H7 (cell line): ENCODE results near the gene RPL21. TPM values are rescaled to one million over a fixed set of nuclear protein-coding genes. Genes with fewer than 3 reads are reported as not detected.

ENCODE experiments used
- DNase-seq: peaks from one replicate; pipeline ENCODE4 v3.0.0; 2012
- H3K27me3 ChIP-seq: 2 replicates; pipeline ENCODE4 v1.6.0; 2011; ENCODE audit warnings: mild to moderate bottlenecking, low read length; ENCODE audit not compliant: control insufficient read depth, insufficient read depth
- H3K36me3 ChIP-seq: replicated peaks from 2 replicates; pipeline ENCODE4 v1.5.1; 2011; ENCODE audit warnings: low read length; ENCODE audit not compliant: control insufficient read depth, insufficient read depth
- H3K4me3 ChIP-seq: 2 replicates; pipeline ENCODE4 v1.5.1; 2011; ENCODE audit warnings: low read depth, mild to moderate bottlenecking, control low read depth, low read length, moderate library complexity; ENCODE audit not compliant: insufficient read depth
- total RNA-seq: library from RNA; depleted of rRNA; stranded (reverse); fragments of >200 nt; shearing (Covaris generic); gene quantifications from 2 replicates; pipeline ENCODE4 v1.2.3, GENCODE V29; 2014

The RPL21 gene
- total RNA-seq, 1 experiment from 2014 or later: 1,511 TPM

DNA sequence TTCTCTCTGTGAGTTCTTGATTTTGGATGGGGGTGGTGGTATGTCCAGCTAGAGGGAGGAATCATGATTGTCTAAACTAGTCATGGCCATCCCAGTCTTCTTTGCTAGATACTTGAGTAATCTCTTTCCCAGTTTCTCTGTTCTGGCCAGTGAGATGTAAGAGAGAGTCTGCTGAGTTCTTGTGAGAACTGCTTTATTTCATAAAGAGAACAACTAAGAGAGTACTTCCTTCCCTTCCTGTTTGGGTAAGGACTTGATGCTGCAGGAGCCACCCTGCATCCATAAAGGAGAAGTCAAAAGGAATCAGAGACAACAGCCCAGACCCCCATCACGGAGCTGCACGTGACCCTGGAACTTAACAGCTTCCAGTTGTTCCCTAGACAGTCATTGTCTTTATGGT is 16.2 kb downstream of the RPL21 start:
- Histone ChIP-seq H3K4me3 (no peak overlapping the region), H3K36me3 (no peaks in the 10 kb centered on the region; the same call in 1 of the 2 replicates), H3K27me3 (peaks cover 14% of the 10 kb centered on the region)
- no peak for DNase-seq

DNA sequence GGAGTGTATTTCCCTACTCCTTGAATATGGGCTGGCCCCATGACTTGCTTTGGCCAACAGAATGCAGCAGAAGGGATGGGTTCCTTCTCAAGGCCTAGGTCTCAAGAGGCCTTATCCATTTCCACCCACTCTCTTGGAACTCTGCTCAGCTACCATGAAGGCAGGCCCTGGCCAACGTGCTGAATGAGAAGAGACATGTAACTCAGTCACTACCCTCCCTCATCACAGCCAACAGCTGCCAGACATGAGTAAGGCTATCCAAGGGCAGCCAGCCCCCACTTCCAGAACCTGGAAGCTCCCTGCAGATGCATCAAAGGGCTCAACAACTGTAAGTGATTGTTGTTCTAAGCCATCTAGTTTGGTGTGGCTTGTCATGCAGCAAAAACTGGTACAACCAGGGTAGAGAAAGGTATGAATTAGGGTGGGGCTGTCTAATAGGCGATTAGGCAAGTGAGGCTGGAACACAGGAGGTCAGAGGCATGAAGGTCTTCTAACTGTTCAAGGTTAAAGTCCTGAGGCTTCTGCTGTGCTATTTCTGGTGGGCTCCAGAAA is 17.8 kb downstream of the RPL21 start:
- Histone ChIP-seq H3K27me3 (peaks cover 14% of the 10 kb centered on the region), H3K36me3 (no peaks in the 10 kb centered on the region; the same call in 1 of the 2 replicates), H3K4me3 (no peak overlapping the region)
- no peak for DNase-seq

DNA sequence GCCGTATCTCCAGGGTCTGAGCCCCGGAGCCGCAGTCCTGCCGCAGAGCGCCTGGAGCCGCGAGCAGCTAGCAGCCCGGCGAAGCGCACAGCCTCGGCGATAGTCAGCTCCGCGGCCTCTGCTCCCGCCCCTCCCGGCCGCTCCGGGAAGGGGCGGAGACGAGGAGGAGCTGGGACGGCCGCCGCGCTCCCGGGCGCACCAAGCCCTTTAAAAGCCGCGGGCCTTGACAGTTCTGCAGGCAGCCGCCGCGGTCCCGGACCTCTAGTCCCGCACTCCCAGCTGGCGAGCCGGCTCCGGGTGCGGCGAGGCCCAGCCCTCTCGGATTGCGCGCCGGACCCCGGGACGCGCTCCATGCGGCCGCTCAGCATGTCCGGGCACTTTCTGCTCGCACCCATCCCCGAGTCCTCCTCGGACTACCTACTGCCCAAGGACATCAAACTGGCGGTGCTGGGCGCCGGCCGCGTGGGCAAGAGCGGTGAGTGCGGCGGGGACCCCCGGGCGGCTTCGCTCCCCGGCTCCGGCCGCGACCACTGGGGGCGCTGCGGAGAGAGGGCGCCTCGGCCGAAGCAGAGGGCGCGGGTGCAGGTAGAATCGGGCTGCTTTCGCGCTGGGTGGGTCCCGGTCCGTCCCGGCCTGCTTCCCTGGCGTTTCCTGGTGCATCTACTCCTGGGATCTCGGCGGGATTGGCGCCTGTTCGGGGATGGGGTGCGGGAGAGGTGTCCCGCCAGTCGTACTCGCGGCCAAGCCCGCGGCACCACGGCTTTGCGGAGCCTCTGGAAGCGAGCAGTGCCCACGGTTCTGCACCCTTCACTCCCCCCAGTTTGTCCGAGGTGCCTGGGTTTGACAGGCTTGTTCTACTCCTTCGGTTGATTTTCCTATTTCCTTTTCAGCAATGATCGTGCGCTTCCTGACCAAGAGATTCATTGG is 19.5 kb downstream of the RPL21 start, which contains the start of gene RASL11A:
RASL11A (plus strand) TSS at position 237 of the 927 bp plus-strand sequence; CDS start at position 352, 115 bp downstream.
- DNase-seq: peak; percentile 93
- peak within 1 kb of the TSS; percentile 79 for H3K4me3 ChIP-seq
- peaks cover 14% of the 10 kb centered on the region for H3K27me3 ChIP-seq
- H3K36me3 ChIP-seq: no peaks in the 10 kb centered on the region; the same call in 1 of the 2 replicates

DNA sequence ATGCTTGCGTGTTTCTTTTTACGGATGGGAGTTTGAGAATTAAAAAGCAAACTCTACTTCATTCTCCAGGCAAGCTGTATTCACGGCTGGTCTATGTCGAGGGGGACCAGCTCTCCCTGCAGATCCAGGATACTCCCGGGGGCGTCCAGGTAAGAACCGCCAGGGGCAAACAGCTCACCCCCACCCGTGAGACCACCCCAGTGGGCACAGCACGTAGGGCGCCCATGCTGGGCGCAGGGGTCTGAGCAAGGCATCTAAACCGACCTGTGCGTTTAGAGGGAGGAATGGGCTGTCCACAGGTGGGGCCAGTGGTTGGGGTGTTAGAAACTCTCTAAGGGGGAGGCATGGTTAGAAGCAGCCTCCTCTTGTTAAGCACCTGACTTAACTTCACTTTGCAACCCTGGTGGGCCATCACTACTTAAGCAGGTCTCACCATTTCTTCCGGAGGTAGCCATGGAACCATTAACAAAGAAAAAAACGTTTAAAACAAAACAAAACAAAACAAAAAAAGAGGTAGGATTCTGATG is 20.3 kb downstream of the RPL21 start:
- H3K36me3 ChIP-seq: no peaks in the 10 kb centered on the region; the same call in 1 of the 2 replicates
- H3K4me3 ChIP-seq: peak overlapping the region; percentile 79; the same call in 1 of the 2 replicates
- peaks cover 14% of the 10 kb centered on the region for H3K27me3 ChIP-seq
- peak; percentile 36 for DNase-seq

DNA sequence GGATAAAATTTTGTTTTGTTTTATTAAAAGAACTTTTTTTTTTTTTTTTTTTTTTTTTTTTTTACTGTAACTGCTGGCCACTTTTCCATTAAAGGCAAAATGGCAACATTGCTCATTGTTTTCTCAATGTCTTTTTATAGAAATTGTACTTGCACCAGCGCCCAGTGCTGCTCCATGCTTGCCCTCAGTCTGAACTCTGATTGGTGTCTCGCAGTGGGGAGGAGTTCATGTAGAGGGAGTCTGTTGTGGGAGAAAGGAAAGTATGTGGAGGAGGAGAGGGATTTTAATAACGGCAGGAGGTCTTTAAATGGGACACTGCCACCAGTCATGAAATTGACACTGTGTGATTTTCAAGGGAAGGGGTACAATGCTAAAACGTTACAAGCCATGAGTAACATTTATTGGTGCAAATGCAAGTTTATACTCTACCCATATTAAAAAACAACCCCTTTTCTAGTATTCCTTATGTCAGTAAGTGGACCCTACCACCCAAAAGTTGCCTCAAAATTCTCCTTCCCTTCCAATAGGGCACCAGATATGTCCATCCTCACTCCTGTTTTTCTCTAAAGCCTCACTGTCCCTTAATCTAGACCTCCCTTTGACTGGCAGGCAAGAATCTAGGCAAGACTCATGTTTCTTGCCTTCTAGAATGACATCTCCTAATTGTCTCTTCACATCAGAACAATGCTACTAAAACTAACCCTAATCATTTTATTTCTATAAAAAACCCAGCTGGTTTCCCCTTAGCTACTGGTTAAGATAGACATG is 22.5 kb downstream of the RPL21 start:
- H3K27me3 ChIP-seq: peaks cover 13% of the 10 kb centered on the region
- no peak overlapping the region for H3K4me3 ChIP-seq
- DNase-seq: peak; percentile 35
- H3K36me3 ChIP-seq: no peaks in the 10 kb centered on the region; the same call in 1 of the 2 replicates

DNA sequence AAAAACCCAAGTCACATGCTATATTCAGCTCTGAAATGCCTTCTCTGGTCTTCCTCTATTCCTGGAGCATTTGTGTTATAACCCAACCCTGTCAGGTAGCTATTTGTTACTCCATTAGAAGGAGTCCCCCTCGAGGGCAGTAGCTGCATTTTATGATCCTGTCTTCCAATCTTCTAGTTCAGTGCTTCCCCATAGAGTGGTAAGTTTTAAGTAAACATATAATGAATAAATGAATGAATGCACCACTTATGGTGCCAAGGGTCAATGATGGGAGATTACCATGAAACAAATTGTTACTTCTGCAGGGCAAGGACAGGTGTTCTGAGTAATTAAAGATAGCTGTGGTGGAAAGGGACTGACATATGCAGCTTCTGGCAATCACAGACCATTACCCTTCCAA is 23.3 kb downstream of the RPL21 start:
- no peak overlapping the region for H3K4me3 ChIP-seq
- H3K36me3 ChIP-seq: no peaks in the 10 kb centered on the region
- H3K27me3 ChIP-seq: peaks cover 12% of the 10 kb centered on the region
- DNase-seq: no peak

DNA sequence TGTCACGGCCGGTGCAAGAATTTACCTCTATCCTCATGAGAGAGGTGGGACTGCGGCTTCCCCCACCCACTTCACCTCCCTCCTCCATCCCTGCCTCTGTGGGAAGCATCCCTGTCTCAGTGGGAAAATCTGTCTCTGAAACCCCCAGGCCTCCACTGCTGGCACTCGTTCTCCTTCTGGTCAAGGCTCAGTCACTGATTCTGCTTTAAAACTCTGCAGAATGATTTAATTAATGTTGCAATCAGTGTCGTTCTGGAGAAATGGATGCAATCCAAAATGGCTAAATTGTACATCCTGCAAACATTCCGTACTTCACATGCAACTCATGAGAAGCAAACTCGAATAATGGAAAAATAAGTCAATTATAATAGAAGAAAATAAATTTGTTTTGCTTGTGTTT is 24.8 kb downstream of the RPL21 start:
- H3K36me3 ChIP-seq: no peaks in the 10 kb centered on the region
- no peak overlapping the region for H3K4me3 ChIP-seq
- DNase-seq: no peak
- H3K27me3 ChIP-seq: peaks cover 8% of the 10 kb centered on the region

DNA sequence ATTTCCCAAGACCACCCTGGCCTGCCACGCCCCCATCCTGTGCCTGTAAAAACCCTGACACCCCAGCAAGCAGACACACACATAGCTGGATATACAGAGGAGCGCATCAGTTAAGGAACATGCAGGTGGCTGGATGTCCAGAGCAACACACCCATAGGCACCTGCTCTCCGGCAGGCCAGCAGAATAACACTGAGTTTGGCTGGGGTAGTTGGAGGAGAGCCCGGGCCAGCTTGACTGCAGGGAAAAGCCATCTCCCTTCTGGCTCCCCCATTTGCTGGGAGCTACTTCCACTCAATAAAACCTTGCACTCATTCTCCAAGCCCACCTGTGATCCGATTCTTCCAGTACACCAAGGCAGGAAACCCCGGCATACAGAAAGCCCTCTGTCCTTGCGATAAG is 28.1 kb downstream of the RPL21 start:
- DNase-seq: no peak
- no peak overlapping the region for H3K4me3 ChIP-seq
- H3K36me3 ChIP-seq: no peaks in the 10 kb centered on the region
- no peaks in the 10 kb centered on the region for H3K27me3 ChIP-seq

DNA sequence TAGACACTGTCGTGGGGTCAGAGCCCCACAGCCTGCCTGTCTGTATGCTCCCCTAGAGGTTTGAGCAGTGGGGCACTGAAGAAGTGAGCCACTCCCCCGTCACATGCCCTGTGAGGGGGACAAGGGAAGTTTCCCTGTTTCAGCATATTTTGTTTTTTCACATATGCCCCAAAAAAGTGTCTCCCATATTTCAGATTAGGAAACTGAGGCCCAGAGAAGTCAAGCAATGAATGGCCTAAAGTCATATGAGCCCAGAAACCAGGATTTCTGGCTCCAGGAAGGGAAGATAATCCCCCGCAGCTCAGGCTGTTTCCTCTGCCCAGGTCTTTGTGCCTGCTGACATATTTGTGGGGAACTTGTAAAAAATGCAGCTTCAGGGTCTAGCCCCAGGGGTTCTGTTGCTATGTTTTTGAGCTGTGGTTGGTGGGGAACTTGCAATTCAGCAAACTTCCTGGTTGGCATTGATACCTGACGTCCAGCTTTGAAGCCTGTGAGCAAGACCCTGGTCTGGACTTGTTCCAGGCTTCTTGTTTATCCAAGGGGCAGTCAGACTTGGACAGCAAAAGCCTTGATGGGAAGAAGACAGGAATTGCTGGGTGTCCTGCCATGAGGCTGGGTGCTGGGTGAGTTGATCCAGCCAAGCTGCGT is 28.8 kb downstream of the RPL21 start:
- DNase-seq: no peak
- Histone ChIP-seq H3K36me3 (no peaks in the 10 kb centered on the region), H3K4me3 (no peak overlapping the region), H3K27me3 (no peaks in the 10 kb centered on the region)

DNA sequence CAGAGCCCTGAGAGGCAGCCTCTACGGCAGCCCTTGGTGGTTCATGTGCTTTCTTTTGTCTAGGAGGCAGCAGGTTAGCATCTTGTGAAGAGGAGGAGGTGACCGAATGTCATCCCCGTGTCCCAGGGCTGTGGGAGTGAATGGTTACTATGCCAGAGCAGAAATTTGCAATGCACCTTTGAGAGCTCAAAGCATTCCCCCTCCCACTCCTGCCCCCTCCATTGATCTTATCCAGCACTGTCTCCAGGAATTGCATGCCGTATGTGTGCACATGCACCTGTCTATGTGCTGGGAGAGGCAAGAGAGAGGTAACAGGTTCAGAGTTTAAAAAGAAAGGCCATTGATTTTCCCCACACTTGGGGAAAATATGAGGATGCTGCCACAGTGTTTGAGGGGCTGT is 29.5 kb downstream of the RPL21 start:
- no peak for DNase-seq
- Histone ChIP-seq H3K36me3 (no peaks in the 10 kb centered on the region), H3K4me3 (no peak overlapping the region), H3K27me3 (no peaks in the 10 kb centered on the region)

DNA sequence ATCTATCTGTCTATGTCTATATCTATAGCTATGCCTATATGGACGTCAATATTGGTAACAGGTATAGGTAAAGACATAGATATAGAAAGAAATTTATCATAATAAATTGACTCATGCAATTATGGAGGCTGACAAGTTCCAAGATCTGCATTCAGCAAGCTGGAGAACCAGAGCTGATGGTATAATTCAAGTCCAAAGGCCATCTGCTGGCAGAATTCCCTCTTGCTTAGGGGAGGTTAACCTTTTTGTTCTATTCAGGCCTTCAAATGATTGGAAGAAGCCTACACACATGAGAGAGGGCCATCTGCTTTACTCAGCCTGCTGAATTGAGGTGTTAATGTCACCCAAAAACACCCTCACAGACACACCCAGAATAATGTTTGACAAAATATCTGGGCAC is 30.1 kb downstream of the RPL21 start:
- no peaks in the 10 kb centered on the region for H3K27me3 ChIP-seq
- no peak for DNase-seq
- no peaks in the 10 kb centered on the region for H3K36me3 ChIP-seq
- H3K4me3 ChIP-seq: no peak overlapping the region

DNA sequence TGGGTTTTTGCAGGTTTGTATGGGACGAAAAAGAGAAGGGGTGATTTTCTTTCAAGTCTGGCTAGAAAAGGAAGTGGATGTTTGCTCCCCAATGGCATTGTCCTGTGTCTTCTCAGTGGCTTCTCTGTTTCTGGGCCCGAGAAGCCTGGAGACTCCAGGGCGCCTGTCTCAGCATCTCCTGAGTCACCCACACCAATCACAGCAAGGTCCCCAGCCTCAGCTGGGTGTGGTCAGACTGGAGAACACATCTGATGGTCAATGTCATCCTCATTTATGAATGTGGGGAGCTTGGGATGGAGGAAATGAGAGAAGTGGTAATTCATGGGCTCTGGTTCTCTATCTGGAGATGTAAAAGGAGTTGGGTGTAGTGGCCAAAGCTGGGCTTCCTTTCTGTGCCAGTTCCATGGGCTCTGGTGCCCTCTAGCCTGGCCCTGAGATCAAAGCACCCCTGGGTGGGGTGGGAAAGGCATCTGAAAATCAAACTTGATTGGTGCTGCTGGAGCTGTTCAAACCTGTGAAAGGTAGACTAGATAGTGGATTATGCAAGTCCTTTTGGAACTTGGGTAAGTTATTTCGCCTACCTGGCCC is 32.6 kb downstream of the RPL21 start:
- H3K36me3 ChIP-seq: no peaks in the 10 kb centered on the region
- H3K27me3 ChIP-seq: no peaks in the 10 kb centered on the region
- DNase-seq: no peak
- no peak overlapping the region for H3K4me3 ChIP-seq

DNA sequence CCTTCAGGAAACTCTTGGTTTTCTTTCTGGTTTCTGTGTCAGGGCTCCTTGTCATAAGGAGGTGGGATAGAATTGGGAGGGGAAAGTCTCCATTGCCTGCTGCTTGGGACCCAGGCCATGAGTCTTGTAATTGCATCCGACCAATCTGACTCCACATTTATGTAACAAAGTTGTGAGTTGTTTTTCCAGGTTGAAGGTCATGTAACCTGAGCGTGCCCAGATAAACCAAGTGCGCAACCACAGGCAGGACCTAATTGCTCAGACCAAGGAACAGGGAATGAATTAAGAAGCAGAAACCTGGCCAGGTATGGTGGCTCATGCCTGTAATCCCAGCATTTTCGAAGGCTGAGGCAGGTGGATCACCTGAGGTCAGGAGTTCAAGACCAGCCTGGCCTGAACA is 37.0 kb downstream of the RPL21 start:
- H3K4me3 ChIP-seq: no peak overlapping the region
- H3K36me3 ChIP-seq: no peaks in the 10 kb centered on the region
- H3K27me3 ChIP-seq: no peaks in the 10 kb centered on the region
- DNase-seq: no peak
